WTC11 (cell line): ENCODE data around the gene ITSN1. TPM values are rescaled to one million over a fixed set of nuclear protein-coding genes. Genes with fewer than 3 reads are reported as not detected.
A peak's percentile ranks its signal among the peaks of the same experiment; 100 is the strongest.

ENCODE experiments used
- ATAC-seq: fragments of 200-7000 bp; cut with Tn5 transposase; 2 replicates; pipeline ENCODE4 v1.10.0; 2021; ENCODE audit warnings: mild to moderate bottlenecking, moderate library complexity
- CTCF ChIA-PET: fragments of 300-600 bp; sonication (Branson Sonifier 250); formaldehyde crosslinking; loops from one replicate; lab custom pipeline; 2021; ENCODE audit warnings: antibody characterized with exemption; lab: Charles Lee
- POLR2A ChIA-PET: fragments of 350-600 bp; sonication (Branson Sonifier 250); formaldehyde crosslinking; loops from one replicate; lab custom pipeline; 2021; ENCODE audit warnings: antibody characterized with exemption; lab: Charles Lee
- DNase-seq: peaks from one replicate; pipeline ENCODE4 v3.0.0; 2021; ENCODE audit warnings: low spot score
- H3K27ac Mint-ChIP-seq: 2 replicates; pipeline ENCODE4 v1.8.0; 2021; ENCODE audit warnings: mixed read lengths
- H3K27me3 Mint-ChIP-seq: 2 replicates; pipeline ENCODE4 v1.8.0; 2021; ENCODE audit warnings: low read depth, mild to moderate bottlenecking, moderate library complexity, mixed read lengths
- H3K36me3 Mint-ChIP-seq: 2 replicates; pipeline ENCODE4 v1.8.0; 2021; ENCODE audit warnings: mixed read lengths
- H3K4me1 Mint-ChIP-seq: 2 replicates; pipeline ENCODE4 v1.8.0; 2022; ENCODE audit warnings: mixed read lengths
- H3K4me3 Mint-ChIP-seq: 2 replicates; pipeline ENCODE4 v1.8.0; 2021; ENCODE audit warnings: mild to moderate bottlenecking, moderate library complexity, mixed read lengths
- H3K9me3 Mint-ChIP-seq: 2 replicates; pipeline ENCODE4 v1.8.0; 2021; ENCODE audit warnings: mixed read lengths
- ATF6 ChIP-seq: sonication (generic); formaldehyde crosslinking; IDR thresholded peaks from 2 replicates; pipeline ENCODE4 v1.8.1; 2023; ENCODE audit warnings: mild to moderate bottlenecking, missing genetic modification reagents
- CBFB ChIP-seq: sonication (generic); formaldehyde crosslinking; IDR thresholded peaks from 2 replicates; pipeline ENCODE4 v1.8.1; 2022; ENCODE audit warnings: mild to moderate bottlenecking, low read depth, missing genetic modification reagents
- GRHL2 ChIP-seq: fragments of 250-450 bp; sonication (Bioruptor Pico); IDR thresholded peaks from 2 replicates; pipeline ENCODE4 v1.8.0; 2022; ENCODE audit warnings: mild to moderate bottlenecking, moderate library complexity; ENCODE audit not compliant: insufficient replicate concordance, severe bottlenecking
- JAZF1 ChIP-seq: fragments of 250-450 bp; sonication (Bioruptor Pico); IDR thresholded peaks from 2 replicates; pipeline ENCODE4 v1.9.0; 2021; ENCODE audit warnings: moderate library complexity, mild to moderate bottlenecking, inconsistent platforms
- RORB ChIP-seq: fragments of 250-450 bp; sonication (Bioruptor Pico); IDR thresholded peaks from 2 replicates; pipeline ENCODE4 v1.9.0; 2021; ENCODE audit warnings: mild to moderate bottlenecking
- TP53 ChIP-seq: sonication (generic); formaldehyde crosslinking; IDR thresholded peaks from 2 replicates; pipeline ENCODE4 v1.8.1; 2023; ENCODE audit warnings: mild to moderate bottlenecking, missing genetic modification reagents
- USF1 ChIP-seq: sonication (generic); formaldehyde crosslinking; IDR thresholded peaks from 2 replicates; pipeline ENCODE4 v1.8.0; 2022; ENCODE audit warnings: mild to moderate bottlenecking, missing genetic modification reagents
- ZMAT4 ChIP-seq: fragments of 250-450 bp; sonication (Bioruptor Pico); IDR thresholded peaks from 2 replicates; pipeline ENCODE4 v1.9.0; 2021; ENCODE audit warnings: mild to moderate bottlenecking
- ZNF263 ChIP-seq: sonication (generic); formaldehyde crosslinking; IDR thresholded peaks from 2 replicates; pipeline ENCODE4 v1.8.1; 2022; ENCODE audit warnings: low read depth, mild to moderate bottlenecking, moderate library complexity, missing genetic modification reagents
- ZNF317 ChIP-seq: sonication (generic); formaldehyde crosslinking; IDR thresholded peaks from 2 replicates; pipeline ENCODE4 v1.8.1; 2023; ENCODE audit warnings: low read depth, mild to moderate bottlenecking, moderate library complexity, missing genetic modification reagents, borderline replicate concordance
- ZNF532 ChIP-seq: fragments of 250-450 bp; sonication (Bioruptor Pico); IDR thresholded peaks from 2 replicates; pipeline ENCODE4 v1.9.0; 2021; ENCODE audit warnings: mild to moderate bottlenecking, borderline replicate concordance
- total RNA-seq: library from RNA; stranded (reverse); gene quantifications from 3 replicates; pipeline ENCODE4 v1.2.3, GENCODE V29; 2021
- TF ChIP-seq, protein P1 (sequence below): fragments of 200-600 bp; IDR thresholded peaks from 2 replicates; pipeline ENCODE4 v1.8.0; 2022; ENCODE audit warnings: antibody characterized with exemption
- TF ChIP-seq, protein P2 (sequence below): sonication (generic); formaldehyde crosslinking; IDR thresholded peaks from 2 replicates; pipeline ENCODE4 v1.8.0; 2022; ENCODE audit warnings: missing genetic modification reagents
- TF ChIP-seq, protein P3 (sequence below): sonication (generic); formaldehyde crosslinking; IDR thresholded peaks from 2 replicates; pipeline ENCODE4 v1.8.1; 2022; ENCODE audit warnings: missing genetic modification reagents, borderline replicate concordance

The ITSN1 gene
- total RNA-seq, 1 experiment from 2014 or later = 69.6 TPM

DNA sequence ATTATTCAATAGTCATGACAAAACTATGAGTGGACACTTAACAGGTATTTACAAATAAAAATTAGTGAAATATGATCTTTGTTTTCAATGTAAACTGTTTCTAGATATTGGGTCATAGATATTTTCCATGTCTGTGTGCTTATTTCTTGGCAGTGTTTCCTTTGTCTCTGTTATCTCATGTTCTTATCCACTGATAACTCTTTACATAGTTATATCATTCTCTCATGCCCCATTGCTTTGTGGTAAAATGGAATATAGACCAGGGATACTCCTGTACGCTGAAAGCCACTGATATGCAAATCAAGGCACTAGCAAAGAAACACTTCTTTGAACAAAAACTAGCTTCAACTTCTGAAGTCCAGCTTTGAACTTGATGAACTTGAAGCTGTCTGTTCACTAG lies 113.1 kb downstream of the ITSN1 start:
- no peak for ATAC-seq
- CTCF ChIA-PET = no interaction called here

More for the DNA sequence above, 113.1 kb downstream of the ITSN1 start:
- no peak for DNase-seq
- Mint-ChIP-seq H3K4me1 (peaks cover 4% of the 10 kb centered on the region), H3K27ac (peak overlapping the region; percentile 40; the same call in 1 of the 2 replicates), H3K9me3 (no peaks in the 10 kb centered on the region), H3K36me3 (peaks cover 17% of the 10 kb centered on the region), H3K27me3 (no peaks in the 10 kb centered on the region), H3K4me3 (no peak overlapping the region)
- TF ChIP-seq USF1 (CRISPR knock-in tag) (no peak), ATF6 (CRISPR knock-in tag) (no peak), TP53 (CRISPR knock-in tag) (no peak), RORB (CRISPR knock-in tag) (no peak), CBFB (no peak), ZNF317 (CRISPR knock-in tag) (no peak), ZMAT4 (CRISPR knock-in tag) (no peak), GRHL2 (CRISPR knock-in tag) (no peak), ZNF532 (CRISPR knock-in tag) (no peak), JAZF1 (no peak), ZNF263 (no peak)
- TF ChIP-seq, protein P1, sequence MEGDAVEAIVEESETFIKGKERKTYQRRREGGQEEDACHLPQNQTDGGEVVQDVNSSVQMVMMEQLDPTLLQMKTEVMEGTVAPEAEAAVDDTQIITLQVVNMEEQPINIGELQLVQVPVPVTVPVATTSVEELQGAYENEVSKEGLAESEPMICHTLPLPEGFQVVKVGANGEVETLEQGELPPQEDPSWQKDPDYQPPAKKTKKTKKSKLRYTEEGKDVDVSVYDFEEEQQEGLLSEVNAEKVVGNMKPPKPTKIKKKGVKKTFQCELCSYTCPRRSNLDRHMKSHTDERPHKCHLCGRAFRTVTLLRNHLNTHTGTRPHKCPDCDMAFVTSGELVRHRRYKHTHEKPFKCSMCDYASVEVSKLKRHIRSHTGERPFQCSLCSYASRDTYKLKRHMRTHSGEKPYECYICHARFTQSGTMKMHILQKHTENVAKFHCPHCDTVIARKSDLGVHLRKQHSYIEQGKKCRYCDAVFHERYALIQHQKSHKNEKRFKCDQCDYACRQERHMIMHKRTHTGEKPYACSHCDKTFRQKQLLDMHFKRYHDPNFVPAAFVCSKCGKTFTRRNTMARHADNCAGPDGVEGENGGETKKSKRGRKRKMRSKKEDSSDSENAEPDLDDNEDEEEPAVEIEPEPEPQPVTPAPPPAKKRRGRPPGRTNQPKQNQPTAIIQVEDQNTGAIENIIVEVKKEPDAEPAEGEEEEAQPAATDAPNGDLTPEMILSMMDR = no peak
- TF ChIP-seq, protein P2, sequence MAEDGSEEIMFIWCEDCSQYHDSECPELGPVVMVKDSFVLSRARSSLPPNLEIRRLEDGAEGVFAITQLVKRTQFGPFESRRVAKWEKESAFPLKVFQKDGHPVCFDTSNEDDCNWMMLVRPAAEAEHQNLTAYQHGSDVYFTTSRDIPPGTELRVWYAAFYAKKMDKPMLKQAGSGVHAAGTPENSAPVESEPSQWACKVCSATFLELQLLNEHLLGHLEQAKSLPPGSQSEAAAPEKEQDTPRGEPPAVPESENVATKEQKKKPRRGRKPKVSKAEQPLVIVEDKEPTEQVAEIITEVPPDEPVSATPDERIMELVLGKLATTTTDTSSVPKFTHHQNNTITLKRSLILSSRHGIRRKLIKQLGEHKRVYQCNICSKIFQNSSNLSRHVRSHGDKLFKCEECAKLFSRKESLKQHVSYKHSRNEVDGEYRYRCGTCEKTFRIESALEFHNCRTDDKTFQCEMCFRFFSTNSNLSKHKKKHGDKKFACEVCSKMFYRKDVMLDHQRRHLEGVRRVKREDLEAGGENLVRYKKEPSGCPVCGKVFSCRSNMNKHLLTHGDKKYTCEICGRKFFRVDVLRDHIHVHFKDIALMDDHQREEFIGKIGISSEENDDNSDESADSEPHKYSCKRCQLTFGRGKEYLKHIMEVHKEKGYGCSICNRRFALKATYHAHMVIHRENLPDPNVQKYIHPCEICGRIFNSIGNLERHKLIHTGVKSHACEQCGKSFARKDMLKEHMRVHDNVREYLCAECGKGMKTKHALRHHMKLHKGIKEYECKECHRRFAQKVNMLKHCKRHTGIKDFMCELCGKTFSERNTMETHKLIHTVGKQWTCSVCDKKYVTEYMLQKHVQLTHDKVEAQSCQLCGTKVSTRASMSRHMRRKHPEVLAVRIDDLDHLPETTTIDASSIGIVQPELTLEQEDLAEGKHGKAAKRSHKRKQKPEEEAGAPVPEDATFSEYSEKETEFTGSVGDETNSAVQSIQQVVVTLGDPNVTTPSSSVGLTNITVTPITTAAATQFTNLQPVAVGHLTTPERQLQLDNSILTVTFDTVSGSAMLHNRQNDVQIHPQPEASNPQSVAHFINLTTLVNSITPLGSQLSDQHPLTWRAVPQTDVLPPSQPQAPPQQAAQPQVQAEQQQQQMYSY (CRISPR knock-in tag) = no peak
- TF ChIP-seq, protein P3, sequence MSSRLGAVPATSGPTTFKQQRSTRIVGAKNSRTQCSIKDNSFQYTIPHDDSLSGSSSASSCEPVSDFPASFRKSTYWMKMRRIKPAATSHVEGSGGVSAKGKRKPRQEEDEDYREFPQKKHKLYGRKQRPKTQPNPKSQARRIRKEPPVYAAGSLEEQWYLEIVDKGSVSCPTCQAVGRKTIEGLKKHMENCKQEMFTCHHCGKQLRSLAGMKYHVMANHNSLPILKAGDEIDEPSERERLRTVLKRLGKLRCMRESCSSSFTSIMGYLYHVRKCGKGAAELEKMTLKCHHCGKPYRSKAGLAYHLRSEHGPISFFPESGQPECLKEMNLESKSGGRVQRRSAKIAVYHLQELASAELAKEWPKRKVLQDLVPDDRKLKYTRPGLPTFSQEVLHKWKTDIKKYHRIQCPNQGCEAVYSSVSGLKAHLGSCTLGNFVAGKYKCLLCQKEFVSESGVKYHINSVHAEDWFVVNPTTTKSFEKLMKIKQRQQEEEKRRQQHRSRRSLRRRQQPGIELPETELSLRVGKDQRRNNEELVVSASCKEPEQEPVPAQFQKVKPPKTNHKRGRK (CRISPR knock-in tag) = no peak
- POLR2A ChIA-PET = no interaction called here
